SK-N-MC (cell line): ENCODE data around the gene TBCEL.

Experiments used
- EZH2 ChIP-seq: fragments of 200-600 bp; sonication (generic); IDR thresholded peaks from one replicate; pipeline ENCODE4 v1.6.1; 2017; ENCODE audit warnings: antibody characterized with exemption
- POLR2AphosphoS5 ChIP-seq: IDR thresholded peaks from 2 replicates; pipeline ENCODE4 v1.6.1; 2012; ENCODE audit warnings: mild to moderate bottlenecking, low read depth, low read length, borderline replicate concordance

DNA sequence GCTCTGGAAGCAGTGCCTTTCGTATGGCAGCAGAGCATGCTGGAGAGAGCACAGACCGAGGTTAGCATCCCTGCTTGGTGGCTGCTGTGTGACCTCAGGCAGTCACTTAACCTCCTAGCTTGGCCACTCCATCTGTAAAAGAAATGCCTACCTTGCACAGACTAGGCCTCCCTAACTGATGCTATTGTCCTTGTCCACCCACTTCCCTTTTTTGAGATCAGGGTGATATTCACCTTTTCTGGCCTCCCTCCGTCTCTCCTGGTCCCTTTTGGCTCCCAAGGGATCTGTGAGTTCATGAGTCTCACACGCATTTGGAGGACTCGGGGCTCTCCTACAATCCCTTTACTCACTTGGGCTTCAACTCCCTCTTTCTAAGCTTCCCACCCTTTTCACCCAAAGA, 114.4 kb downstream of the TBCEL start:
- TF ChIP-seq POLR2AphosphoS5: no peak
- TF ChIP-seq EZH2: no peak
